Stimulated activated CD4-positive, alpha-beta T cell treated with anti-CD3 and anti-CD28 coated beads, Interleukin-1b, Interleukin-23, amount 100 ng/mL, for 1 hour (primary cell): ENCODE measurements around the gene PLEKHA4.
"Not testable (repeated sequence)": the region's sequence is repeated elsewhere in the genome, so short reads cannot be mapped to it uniquely, and the experiment has no call there.

Source experiments
- DNase-seq, 2 donors: peaks; one replicate each; pipeline ENCODE4 v3.0.0-alpha.2; 2020; ENCODE audit warnings: low read depth in 2 of 2

The PLEKHA4 gene

DNA sequence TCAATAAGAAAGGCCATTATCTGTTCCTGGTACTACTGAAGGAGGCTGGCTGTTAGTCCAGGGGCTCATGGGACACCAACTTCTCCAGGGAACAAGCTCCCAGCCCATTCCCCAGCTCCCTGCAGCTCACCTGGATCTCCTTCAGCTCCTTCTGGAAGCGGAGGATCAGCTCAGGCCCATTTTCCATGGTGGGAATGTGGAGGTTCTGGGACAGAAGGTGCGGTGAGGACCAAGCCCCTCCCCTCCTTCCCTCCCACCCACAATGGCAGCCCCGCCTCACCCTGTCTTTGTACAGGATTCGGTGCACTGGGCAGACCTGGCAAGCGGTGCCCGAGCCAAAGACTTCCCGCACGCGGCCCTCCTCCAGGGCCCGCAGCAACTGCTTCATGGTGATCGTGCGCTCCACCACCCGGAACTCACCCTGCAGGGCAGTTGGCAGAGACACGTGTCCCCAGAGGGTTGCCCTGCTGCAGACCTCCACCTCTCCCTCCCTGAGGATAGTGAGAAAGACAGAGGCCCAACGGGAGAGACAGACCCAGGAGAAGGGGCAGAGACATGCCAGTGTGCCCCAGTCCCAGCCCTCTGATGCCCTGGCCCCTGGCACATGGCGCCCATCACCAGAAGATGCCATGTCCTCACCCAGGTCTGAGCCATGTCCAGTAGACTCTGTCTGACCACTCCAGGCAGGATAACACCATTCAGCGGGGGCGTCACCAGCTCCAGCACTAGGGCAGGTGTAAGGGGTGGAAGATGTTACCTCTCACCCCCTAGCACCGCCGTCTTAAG is 71.9 kb downstream of the PLEKHA4 start:
- no peak for DNase-seq

DNA sequence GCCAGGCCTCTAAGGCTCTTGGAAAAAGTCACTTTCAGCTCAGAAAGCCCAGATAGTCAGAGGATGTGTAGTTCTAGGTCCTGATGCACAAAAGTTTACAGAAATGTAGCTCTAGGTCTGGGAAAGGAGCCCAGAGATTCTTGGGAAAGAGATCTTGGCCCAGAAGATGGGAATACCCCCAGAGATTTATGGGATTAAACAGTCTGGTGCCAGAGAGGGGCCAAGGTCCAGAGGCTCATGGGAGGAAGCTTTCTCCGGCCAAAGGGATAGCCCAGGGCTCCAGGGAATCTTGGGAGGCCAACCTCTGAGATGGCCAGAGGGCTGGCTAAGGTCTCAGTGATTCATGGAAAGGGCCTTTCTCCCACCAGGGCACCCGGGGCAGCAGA is 72.7 kb downstream of the PLEKHA4 start:
- DNase-seq: no peak

DNA sequence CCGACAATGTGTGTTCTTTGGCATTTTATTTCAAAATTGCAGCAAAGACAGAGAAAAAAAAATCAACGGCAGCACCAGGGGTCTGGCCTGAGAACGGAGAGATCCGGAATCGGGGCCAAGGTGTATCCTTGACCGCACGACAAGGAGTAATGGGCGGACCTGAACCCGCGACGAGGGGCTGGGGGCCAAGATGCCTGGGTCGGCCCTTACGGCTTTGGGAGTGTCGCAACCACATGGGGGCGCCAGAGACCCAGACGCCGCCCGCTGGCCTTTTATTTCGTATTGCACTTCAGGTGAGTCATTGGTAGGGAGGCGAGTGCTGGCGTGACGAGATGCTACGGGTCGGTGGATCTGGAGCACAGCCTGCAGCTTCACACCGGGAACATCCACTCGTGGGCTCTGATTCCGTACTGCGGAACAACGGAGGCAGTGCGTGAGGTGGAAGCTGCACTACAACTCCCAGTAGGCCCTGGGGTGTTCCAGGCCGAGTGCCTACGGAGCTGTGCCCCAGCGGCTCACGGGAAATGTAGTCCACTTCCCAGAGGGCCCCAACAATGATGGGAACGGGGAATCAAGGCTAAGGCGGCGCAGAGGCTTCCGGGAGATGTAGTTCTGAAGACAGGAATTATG is 73.2 kb downstream of the PLEKHA4 start:
- peak; percentile 57 to 77 for DNase-seq

DNA sequence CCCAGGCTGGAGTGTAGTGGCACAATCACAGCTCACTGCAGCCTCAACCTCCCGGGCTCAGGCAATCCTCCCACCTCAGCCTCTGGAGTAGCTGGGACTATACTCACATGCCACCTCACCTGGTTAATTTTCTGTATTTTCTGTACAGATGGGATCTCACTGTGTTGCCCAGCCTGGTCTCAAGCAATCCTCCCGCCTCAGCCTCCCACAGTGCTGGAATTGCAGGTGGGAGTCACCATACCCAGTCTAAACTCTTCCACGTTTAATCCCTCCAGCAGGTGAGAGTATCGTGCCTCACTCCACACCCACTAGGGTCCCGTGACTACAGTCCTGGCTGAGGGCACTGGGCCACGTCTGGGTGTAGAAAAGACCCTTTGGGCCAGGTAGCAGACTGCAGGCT is 74.1 kb downstream of the PLEKHA4 start:
- DNase-seq: no peak

DNA sequence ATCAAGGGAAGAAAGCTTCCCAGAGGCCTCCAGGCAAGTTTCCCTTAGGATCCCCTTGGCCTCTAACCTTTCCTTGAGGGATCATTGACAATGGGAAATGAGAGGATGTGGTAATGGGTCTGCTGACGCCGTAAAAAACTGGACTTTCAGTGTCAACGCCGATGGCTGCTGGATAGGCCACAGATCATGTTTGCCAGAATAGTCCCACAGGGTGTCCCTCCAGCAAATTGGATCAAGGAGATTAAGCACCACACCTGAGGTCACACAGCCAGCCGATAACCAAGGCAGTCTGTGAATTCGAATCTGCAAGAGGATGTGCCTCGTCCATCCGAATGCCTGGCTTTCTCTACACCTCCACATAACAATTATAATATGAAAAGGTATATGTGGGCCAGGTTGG is 75.1 kb downstream of the PLEKHA4 start:
- no peak for DNase-seq

DNA sequence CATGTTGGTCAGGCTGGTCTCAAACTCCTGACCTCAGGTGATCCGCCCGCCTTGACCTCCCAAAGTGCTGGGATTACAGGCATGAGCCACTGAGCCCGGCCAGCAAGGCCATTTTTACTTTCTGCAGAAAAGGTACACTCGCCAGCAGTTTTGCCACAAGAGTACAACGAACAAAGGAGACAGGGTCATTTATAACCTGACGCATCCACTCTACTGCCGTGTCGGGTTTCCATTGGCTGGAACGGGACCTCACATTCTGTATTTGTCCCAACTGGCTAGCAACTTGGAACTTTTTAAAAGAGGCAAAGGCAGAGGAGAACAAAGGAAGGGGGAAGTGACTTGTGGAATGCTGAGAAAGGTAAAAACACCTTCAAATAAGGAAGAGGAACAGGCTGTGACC is 81.1 kb downstream of the PLEKHA4 start:
- DNase-seq: not testable (repeated sequence)
